Stimulated activated CD4-positive, alpha-beta T cell treated with anti-CD3 and anti-CD28 coated beads, Interleukin-12 subunit alpha, Interleukin-12 subunit beta, amount 100 ng/mL, for 48 hours (primary cell): ENCODE results near the gene C2orf80.
"Not testable (repeated sequence)": the region's sequence is repeated elsewhere in the genome, so short reads cannot be mapped to it uniquely, and the experiment has no call there.

ENCODE experiments used
- DNase-seq, 3 donors: peaks; one replicate each; pipeline ENCODE4 v3.0.0-alpha.2; 2020; ENCODE audit warnings: low read depth in 2 of 3, low spot score in 1 of 3

The C2orf80 gene

GRCh38 chr2:208189810-208190503, at the start of gene C2orf80:
Gene C2orf80, minus strand, starts transcription at chr2:208190030. Its CDS starts 3,044 bp downstream, at chr2:208186986.
- DNase-seq: no peak

- DNase-seq: no peak
Measured at GRCh38 chr2:208235860-208236259, 46.0 kb upstream of the C2orf80 start.

GRCh38 chr2:208234786-208235185, 45.0 kb upstream of the C2orf80 start:
- DNase-seq: no peak

- DNase-seq: no peak
Measured at GRCh38 chr2:208228476-208228875, 38.6 kb upstream of the C2orf80 start.

- no peak for DNase-seq
Measured at GRCh38 chr2:208227581-208228232, 37.9 kb upstream of the C2orf80 start.

GRCh38 chr2:208224802-208225201, 35.0 kb upstream of the C2orf80 start:
- no peak for DNase-seq

GRCh38 chr2:208222351-208222750, 32.5 kb upstream of the C2orf80 start:
- DNase-seq: no peak

- not testable (repeated sequence) for DNase-seq
Measured at GRCh38 chr2:208221873-208222272, 32.0 kb upstream of the C2orf80 start.

- no peak for DNase-seq
Measured at GRCh38 chr2:208210688-208211451, 21.0 kb upstream of the C2orf80 start.

GRCh38 chr2:208208335-208209085, 18.7 kb upstream of the C2orf80 start:
- no peak for DNase-seq

- no peak for DNase-seq
Measured at GRCh38 chr2:208207769-208208168, 17.9 kb upstream of the C2orf80 start.

- DNase-seq: no peak
Measured at GRCh38 chr2:208204166-208204565, 14.3 kb upstream of the C2orf80 start.

- no peak for DNase-seq
Measured at GRCh38 chr2:208195531-208195930, 5.7 kb upstream of the C2orf80 start.

GRCh38 chr2:208192611-208193236, 2.9 kb upstream of the C2orf80 start:
- DNase-seq: no peak

GRCh38 chr2:208189069-208189809, 591 bp downstream of the C2orf80 start:
- DNase-seq: no peak

- DNase-seq: no peak
Measured at GRCh38 chr2:208186893-208187292, 2.9 kb downstream of the C2orf80 start.

- no peak for DNase-seq
Measured at GRCh38 chr2:208186465-208186864, 3.4 kb downstream of the C2orf80 start.

GRCh38 chr2:208183972-208184705, 5.7 kb downstream of the C2orf80 start:
- DNase-seq: no peak

GRCh38 chr2:208183526-208183925, 6.3 kb downstream of the C2orf80 start:
- DNase-seq: no peak
